Neural progenitor cell (in vitro differentiated cells): ENCODE measurements around the gene DEFB129.

Experiments used
- CTCF ChIP-seq: fragments of 200-600 bp; sonication (generic); IDR thresholded peaks from 2 replicates; pipeline ENCODE4 v1.5.1; 2017; ENCODE audit warnings: antibody characterized with exemption, mild to moderate bottlenecking
- EZH2 ChIP-seq: fragments of 200-600 bp; sonication (generic); IDR thresholded peaks from 2 replicates; pipeline ENCODE4 v1.6.1; 2017; ENCODE audit warnings: antibody characterized with exemption, mild to moderate bottlenecking, moderate library complexity

- no peak for TF ChIP-seq CTCF
- TF ChIP-seq EZH2: no peak
These were observed 51.1 kb downstream of the DEFB129 start for GRCh38 chr20:278181-278580.
